BLaER1 treated with 17β-estradiol and CSF1 and Interleukin-3, amounts not matched to agents 10 nM and 100 nM (cell line): ENCODE measurements around the gene SIDT2.
A peak's percentile ranks its signal among the peaks of the same experiment; 100 is the strongest.

Source experiments
- H3K27ac ChIP-seq, 11 experiments: shearing (Covaris generic); formaldehyde crosslinking; 2 replicates each; pipeline ENCODE4 v1.8.1; 2022
- H3K27me3 ChIP-seq, 11 experiments: shearing (Covaris generic); formaldehyde crosslinking; 2 replicates each; pipeline ENCODE4 v1.8.1; 2022
- H3K36me3 ChIP-seq, 11 experiments: shearing (Covaris generic); formaldehyde crosslinking; 2 replicates each; pipeline ENCODE4 v1.8.1; 2022
- H3K4me1 ChIP-seq, 10 experiments: shearing (Covaris generic); formaldehyde crosslinking; 2 replicates each; pipeline ENCODE4 v1.8.1; 2022
- H3K4me2 ChIP-seq, 11 experiments: shearing (Covaris generic); formaldehyde crosslinking; 2 replicates each; pipeline ENCODE4 v1.8.1; 2022
- H3K4me3 ChIP-seq, 10 experiments: shearing (Covaris generic); formaldehyde crosslinking; 2 replicates each; pipeline ENCODE4 v1.8.1; 2022
- H3K9ac ChIP-seq, 11 experiments: shearing (Covaris generic); formaldehyde crosslinking; 2 replicates each; pipeline ENCODE4 v1.8.1; 2022
- H3K9me3 ChIP-seq, 11 experiments: shearing (Covaris generic); formaldehyde crosslinking; replicated peaks in 1 of 11; 2 replicates each; pipeline ENCODE4 v1.8.1; 2022
- H4K20me1 ChIP-seq, 11 experiments: shearing (Covaris generic); formaldehyde crosslinking; 2 replicates each; pipeline ENCODE4 v1.8.1; 2022
- Cebpa-rat ChIP-seq, 11 experiments: shearing (Covaris generic); IDR thresholded peaks; 2 replicates each; pipeline ENCODE4 v1.8.1; 2022

Gene SIDT2

GRCh38 chr11:117169736-117170135, 8.8 kb upstream of the SIDT2 start:
- TF ChIP-seq Cebpa-rat (IDR thresholded peaks at IDR 0.05) = no peak
- H3K27ac ChIP-seq = 0 out of 22 replicates have a peak overlapping the region, but pooled peaks of 1 of the 11 experiments have one; percentile 9
- H3K27me3 ChIP-seq = no peaks in the 10 kb centered on the region
- H3K4me1 ChIP-seq = peaks cover 0 to 54% (median 14%) of the 10 kb centered on the region in 10 experiments; a peak in 15 of 20 replicates
- peaks cover 29 to 80% (median 55%) of the 10 kb centered on the region in 11 experiments; a peak in 21 of 22 replicates for H4K20me1 ChIP-seq
- H3K4me2 ChIP-seq = no peak overlapping the region
- no peak overlapping the region for H3K4me3 ChIP-seq
- no peaks in the 10 kb centered on the region for H3K9me3 ChIP-seq
- no peak overlapping the region; a peak in 1 of 22 replicates for H3K9ac ChIP-seq
- H3K36me3 ChIP-seq = peaks cover 58 to 83% (median 73%) of the 10 kb centered on the region in 11 experiments

- H3K9ac ChIP-seq = no peak overlapping the region
- H3K27me3 ChIP-seq = no peaks in the 10 kb centered on the region
- peaks cover 29 to 76% (median 52%) of the 10 kb centered on the region in 11 experiments; a peak in 21 of 22 replicates for H4K20me1 ChIP-seq
- H3K4me3 ChIP-seq = no peak overlapping the region
- H3K4me2 ChIP-seq = 0 out of 22 replicates have a peak overlapping the region, but pooled peaks of 1 of the 11 experiments have one; percentile 6
- no peak for TF ChIP-seq Cebpa-rat (IDR thresholded peaks at IDR 0.05)
- 0 out of 22 replicates have a peak overlapping the region, but pooled peaks of 1 of the 11 experiments have one; percentile 9 for H3K27ac ChIP-seq
- H3K4me1 ChIP-seq = peaks cover 0 to 54% (median 14%) of the 10 kb centered on the region in 10 experiments; a peak in 15 of 20 replicates
- H3K36me3 ChIP-seq = peaks cover 54 to 78% (median 68%) of the 10 kb centered on the region in 11 experiments
- H3K9me3 ChIP-seq = no peaks in the 10 kb centered on the region
Observed at GRCh38 chr11:117170210-117170609, 8.3 kb upstream of the SIDT2 start.

GRCh38 chr11:117171007-117171403, 7.5 kb upstream of the SIDT2 start:
- Histone ChIP-seq H4K20me1 (peaks cover 22 to 68% (median 45%) of the 10 kb centered on the region in 11 experiments; a peak in 21 of 22 replicates), H3K9ac (no peak overlapping the region), H3K27ac (no peak overlapping the region), H3K4me1 (peaks cover 0 to 54% (median 14%) of the 10 kb centered on the region in 10 experiments; a peak in 15 of 20 replicates), H3K36me3 (peaks cover 46 to 70% (median 61%) of the 10 kb centered on the region in 11 experiments), H3K4me2 (peak overlapping the region in 4 of 11 experiments; percentile 9 to 78 (median 45); a peak in 5 of 22 replicates), H3K27me3 (no peaks in the 10 kb centered on the region), H3K4me3 (no peak overlapping the region), H3K9me3 (no peaks in the 10 kb centered on the region)
- no peak for TF ChIP-seq Cebpa-rat (IDR thresholded peaks at IDR 0.05)

GRCh38 chr11:117171404-117172061, 7.0 kb upstream of the SIDT2 start:
- Histone ChIP-seq H3K4me3 (no peak overlapping the region), H3K4me1 (peaks cover 0 to 54% (median 14%) of the 10 kb centered on the region in 10 experiments; a peak in 15 of 20 replicates), H4K20me1 (peaks cover 17 to 63% (median 39%) of the 10 kb centered on the region in 11 experiments; a peak in 21 of 22 replicates), H3K9ac (peak overlapping the region in 2 of 11 experiments; percentile 2 to 35; a peak in 1 of 22 replicates), H3K36me3 (peaks cover 41 to 68% (median 60%) of the 10 kb centered on the region in 11 experiments), H3K9me3 (no peaks in the 10 kb centered on the region), H3K27me3 (no peaks in the 10 kb centered on the region), H3K27ac (peak overlapping the region in 4 of 11 experiments; percentile 7 to 32 (median 28); a peak in 4 of 22 replicates), H3K4me2 (peak overlapping the region in 4 of 11 experiments; percentile 9 to 78 (median 45); a peak in 6 of 22 replicates)
- no peak for TF ChIP-seq Cebpa-rat (IDR thresholded peaks at IDR 0.05)

GRCh38 chr11:117172724-117173421, 5.7 kb upstream of the SIDT2 start:
- Histone ChIP-seq H3K9ac (peak overlapping the region in 2 of 11 experiments; percentile 2 to 14; a peak in 3 of 22 replicates), H3K4me2 (peak overlapping the region in 3 of 11 experiments; percentile 16 to 78 (median 71); a peak in 5 of 22 replicates), H3K9me3 (no peaks in the 10 kb centered on the region), H3K27me3 (no peaks in the 10 kb centered on the region), H3K4me1 (peaks cover 5 to 58% (median 16%) of the 10 kb centered on the region in 10 experiments), H3K27ac (peak overlapping the region in 5 of 11 experiments; percentile 13 to 30 (median 15); a peak in 5 of 22 replicates), H3K4me3 (no peak overlapping the region), H3K36me3 (peaks cover 27 to 54% (median 47%) of the 10 kb centered on the region in 11 experiments), H4K20me1 (peaks cover 5 to 50% (median 26%) of the 10 kb centered on the region in 11 experiments; a peak in 17 of 22 replicates)
- TF ChIP-seq Cebpa-rat (IDR thresholded peaks at IDR 0.05) = no peak

- no peak for TF ChIP-seq Cebpa-rat (IDR thresholded peaks at IDR 0.05)
- Histone ChIP-seq H3K4me3 (no peak overlapping the region), H3K9me3 (no peaks in the 10 kb centered on the region), H3K27ac (no peak overlapping the region; a peak in 1 of 22 replicates), H3K27me3 (no peaks in the 10 kb centered on the region), H3K4me1 (peaks cover 20 to 56% (median 31%) of the 10 kb centered on the region in 10 experiments), H3K9ac (no peak overlapping the region), H4K20me1 (peaks cover 0 to 35% (median 19%) of the 10 kb centered on the region in 11 experiments; a peak in 15 of 22 replicates), H3K4me2 (no peak overlapping the region), H3K36me3 (peaks cover 9 to 34% (median 26%) of the 10 kb centered on the region in 11 experiments; a peak in 21 of 22 replicates)
Observed at GRCh38 chr11:117175104-117175503, 3.4 kb upstream of the SIDT2 start.

- H3K27me3 ChIP-seq = no peaks in the 10 kb centered on the region
- H3K4me1 ChIP-seq = peaks cover 27 to 56% (median 38%) of the 10 kb centered on the region in 10 experiments
- no peak overlapping the region for H3K4me2 ChIP-seq
- H3K36me3 ChIP-seq = peaks cover 3 to 27% (median 19%) of the 10 kb centered on the region in 11 experiments; a peak in 21 of 22 replicates
- H3K27ac ChIP-seq = no peak overlapping the region
- no peak overlapping the region for H3K9ac ChIP-seq
- no peaks in the 10 kb centered on the region for H3K9me3 ChIP-seq
- H3K4me3 ChIP-seq = no peak overlapping the region
- H4K20me1 ChIP-seq = peaks cover 0 to 28% (median 15%) of the 10 kb centered on the region in 11 experiments; a peak in 15 of 22 replicates
- no peak for TF ChIP-seq Cebpa-rat (IDR thresholded peaks at IDR 0.05)
Observed at GRCh38 chr11:117175781-117176180, 2.8 kb upstream of the SIDT2 start.

- Histone ChIP-seq H3K9me3 (no peaks in the 10 kb centered on the region), H3K4me2 (no peak overlapping the region), H3K9ac (no peak overlapping the region), H3K36me3 (peaks cover 0 to 23% (median 15%) of the 10 kb centered on the region in 11 experiments; a peak in 20 of 22 replicates), H4K20me1 (peaks cover 0 to 24% (median 12%) of the 10 kb centered on the region in 11 experiments; a peak in 14 of 22 replicates), H3K4me3 (no peak overlapping the region), H3K27ac (no peak overlapping the region), H3K4me1 (peaks cover 31 to 56% (median 39%) of the 10 kb centered on the region in 10 experiments), H3K27me3 (no peaks in the 10 kb centered on the region)
- TF ChIP-seq Cebpa-rat (IDR thresholded peaks at IDR 0.05) = no peak
Observed at GRCh38 chr11:117176186-117176585, 2.4 kb upstream of the SIDT2 start.
